ENCODE results near the gene MECP2.
"Not testable (repeated sequence)": the region's sequence is repeated elsewhere in the genome, so short reads cannot be mapped to it uniquely, and the experiment has no call there.

Gene MECP2

DNA sequence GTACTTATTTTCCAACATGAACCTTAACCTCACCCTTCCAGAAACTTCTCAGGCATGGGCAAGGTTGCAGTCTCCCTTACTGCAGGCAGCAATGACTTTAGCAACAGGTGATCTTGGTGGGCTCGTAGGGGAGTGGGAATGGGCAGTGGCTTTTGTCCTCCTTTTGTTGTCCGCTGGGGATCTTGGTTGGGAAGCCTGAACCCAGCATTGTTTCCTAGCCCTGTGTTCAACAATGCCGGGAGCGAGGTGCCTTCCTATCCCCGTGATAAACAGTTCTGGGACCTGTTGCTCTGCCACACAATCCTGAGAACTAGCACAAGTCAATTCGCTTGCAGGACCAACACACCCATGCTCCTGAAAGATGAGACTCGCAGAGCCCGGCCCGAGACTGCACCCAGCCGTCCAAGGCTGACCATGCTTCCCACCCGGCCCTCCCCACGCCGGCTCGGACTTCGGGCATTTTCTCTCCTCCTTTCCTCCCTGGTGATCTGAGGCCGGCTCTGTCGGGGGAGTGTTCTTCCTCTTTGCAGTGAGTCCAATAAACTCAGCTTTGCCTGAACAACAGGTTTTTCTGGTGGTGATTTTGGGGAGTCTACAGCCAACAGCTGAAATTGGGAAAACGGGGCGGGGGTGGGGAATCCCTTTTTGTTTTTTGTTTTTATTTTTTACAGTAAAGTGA is 98.0 kb downstream of the MECP2 start:
- DNase-seq (ENCODE audit: low read depth in 1 of 2, low spot score in 1 of 2) = no peak

DNA sequence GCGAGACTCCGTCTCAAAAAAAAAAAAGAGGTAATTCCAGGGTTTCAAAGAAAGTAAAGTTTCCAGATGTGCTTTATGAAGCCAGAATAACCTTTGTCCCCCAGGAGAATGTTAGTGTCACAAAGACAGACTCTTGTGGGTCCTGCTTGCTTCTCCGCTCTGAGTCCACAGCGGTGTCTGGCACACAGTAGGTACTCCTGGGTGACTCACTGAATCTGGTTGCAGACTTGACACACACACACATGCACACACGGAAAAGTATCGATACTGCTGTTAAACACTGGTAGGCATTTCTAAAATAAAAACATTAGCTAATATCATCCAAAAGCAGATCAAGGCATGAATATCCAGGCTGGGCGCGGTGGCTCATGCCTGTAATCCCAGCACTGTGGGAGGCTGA is 102.0 kb downstream of the MECP2 start:
- no peak for DNase-seq (ENCODE audit: low read depth in 1 of 2, low spot score in 1 of 2)

DNA sequence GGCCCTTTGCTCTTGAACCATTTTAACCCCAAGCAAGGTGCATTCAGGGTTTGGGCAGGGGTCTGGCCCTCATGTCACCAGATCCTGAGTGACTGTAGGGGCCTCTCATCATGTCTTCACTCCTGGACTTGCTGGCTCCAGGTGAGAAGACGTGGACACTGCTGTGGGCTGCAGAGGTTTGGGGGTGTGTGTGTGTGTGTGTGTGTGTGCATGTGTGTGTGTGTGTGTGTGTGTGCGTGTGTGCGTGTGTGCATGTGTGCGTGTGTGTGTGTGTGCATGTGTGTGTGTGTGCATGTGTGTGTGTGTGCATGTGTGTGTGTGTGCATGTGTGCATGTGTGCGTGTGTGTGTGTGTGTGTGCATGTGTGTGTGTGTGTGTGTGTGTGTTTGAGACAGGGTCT is 103.1 kb downstream of the MECP2 start:
- DNase-seq (ENCODE audit: low read depth in 1 of 2, low spot score in 1 of 2) = not testable (repeated sequence)

DNA sequence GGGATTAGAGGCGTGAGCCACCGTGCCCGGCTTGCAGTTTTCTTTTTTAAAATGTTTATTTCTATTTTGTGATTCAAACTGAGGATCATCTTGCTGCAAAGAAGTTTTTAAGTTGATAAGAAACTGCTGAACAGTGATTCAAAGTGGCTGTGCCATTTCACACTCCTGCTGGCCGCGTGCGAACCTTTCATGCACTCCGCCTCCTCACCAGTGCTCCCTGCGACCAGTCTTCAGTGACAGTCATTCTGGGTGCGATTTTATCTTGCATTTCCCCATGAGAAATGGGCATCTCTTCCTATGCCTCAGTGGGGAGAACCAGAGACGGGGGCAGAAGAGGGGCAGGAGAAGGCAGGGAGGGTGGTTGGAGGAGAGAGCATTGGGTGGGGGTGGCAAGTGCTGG is 103.5 kb downstream of the MECP2 start:
- no peak for DNase-seq (ENCODE audit: low read depth in 1 of 2, low spot score in 1 of 2)

DNA sequence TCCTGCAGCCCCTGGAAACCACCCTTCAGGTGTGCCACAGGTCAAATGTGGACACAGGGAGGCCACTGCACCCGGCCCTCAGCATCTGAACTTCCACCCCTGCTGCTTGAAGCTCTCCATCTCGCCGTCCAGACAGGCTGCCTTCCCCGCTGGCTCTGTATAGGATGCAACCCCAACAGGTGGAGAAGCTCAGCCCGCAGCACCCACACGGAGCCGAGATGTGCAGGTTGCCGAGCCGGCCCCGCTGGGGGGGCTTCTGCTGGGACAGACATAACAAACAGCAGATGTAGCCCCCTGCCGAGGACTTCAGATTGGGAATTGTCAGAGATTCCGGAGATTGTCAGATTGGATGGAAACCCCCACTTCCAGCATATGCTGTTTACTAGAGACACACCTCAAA is 104.4 kb downstream of the MECP2 start:
- DNase-seq (ENCODE audit: low read depth in 1 of 2, low spot score in 1 of 2) = no peak

DNA sequence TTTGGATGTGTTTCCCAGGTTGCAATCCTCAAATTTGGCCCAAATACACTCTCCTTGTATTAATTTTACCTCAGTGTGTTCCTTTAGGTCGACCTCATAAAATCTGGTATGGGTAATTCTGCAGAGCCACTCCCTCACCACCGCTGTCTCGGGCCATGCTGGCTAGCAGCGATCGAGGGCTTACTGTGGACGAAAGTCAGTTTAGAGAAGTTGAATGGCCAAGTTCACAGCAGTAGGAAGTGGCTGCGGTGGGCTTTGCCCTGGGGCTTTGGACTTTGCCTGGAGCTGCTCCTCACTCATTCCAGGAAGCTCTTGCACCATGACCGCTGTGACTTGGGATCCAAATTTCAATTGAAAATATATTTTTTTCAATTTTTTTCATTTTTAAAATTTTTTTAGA is 105.3 kb downstream of the MECP2 start:
- no peak for DNase-seq (ENCODE audit: low read depth in 1 of 2, low spot score in 1 of 2)

DNA sequence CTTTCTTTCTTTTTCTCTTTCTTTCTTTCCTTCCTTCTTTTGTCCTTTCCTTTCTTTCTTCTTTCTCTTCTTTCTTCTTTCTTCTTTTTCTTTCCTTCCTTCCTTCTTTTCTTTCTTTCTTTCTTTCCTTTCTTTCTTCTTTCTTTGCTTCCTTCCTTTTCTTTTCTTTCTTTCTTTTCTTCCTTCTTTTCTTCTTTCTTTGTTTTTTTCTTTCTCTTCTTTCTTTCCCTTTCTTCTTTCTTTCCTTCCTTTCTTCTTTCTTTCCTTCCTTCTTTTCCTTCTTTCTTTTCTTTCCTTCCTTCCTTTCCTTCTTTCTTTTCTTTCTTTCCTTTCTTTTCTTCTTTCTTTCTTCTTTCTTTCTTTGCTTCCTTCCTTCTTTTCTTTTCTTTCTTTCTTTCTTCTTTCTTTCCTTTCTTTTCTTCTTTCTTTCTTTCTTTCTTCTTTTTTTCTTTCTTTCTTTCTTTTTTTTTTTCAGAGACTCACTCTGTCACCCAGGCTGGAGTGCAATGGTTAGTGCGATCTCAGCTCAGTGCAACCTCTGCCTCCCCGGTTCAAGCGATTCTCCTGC is 106.4 kb downstream of the MECP2 start:
- DNase-seq (ENCODE audit: low read depth in 1 of 2, low spot score in 1 of 2) = no peak

DNA sequence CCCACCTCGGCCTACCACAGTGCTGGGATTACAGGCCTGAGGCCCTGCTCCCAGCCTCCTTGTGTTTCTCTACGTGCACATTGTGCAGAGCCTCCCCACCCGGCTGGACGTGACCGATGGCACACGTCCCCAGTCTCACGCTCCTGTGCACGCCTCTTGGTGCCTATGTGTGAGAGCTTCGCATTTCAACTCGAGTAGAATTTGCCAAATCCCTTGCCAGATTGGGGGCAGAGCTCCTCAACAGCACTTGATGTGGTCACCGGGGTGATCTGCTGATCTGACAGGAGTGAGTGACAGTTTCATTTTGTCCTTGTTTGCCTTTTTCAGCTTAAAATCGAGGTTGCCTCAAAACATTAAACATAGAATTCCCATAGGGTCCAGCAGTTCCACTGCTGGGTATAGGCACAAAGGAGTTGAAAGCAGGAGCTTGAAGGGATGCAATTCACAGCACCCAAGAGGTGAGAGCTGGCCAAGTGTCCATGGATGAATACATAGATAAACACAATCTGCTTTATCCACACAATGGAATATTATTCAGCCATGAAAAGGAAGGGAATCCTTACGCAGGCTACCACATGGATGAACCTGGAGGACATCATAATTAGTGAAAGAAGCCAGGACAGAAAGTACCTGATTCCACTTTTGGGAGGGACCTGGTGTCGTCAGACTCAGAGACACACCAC is 107.4 kb downstream of the MECP2 start:
- DNase-seq (ENCODE audit: low read depth in 1 of 2, low spot score in 1 of 2) = no peak

DNA sequence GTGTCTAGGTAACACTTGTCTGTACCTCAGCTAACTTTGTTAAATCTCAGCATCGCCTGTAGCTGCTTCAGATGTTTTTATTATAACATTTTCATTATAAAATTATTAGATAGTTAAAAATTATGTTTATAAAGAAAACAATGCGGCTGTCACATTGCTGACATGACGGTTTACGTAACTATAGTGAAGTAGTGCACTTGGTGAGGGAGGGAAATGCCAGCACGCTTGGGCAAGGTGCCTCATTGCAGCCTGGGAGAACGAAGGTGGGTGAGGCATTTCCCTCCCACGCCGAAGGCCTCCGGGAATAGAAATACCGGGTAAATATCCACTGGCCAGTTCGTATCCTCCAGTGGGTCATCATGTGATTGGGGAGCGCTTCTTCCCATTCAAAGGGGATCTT is 109.0 kb downstream of the MECP2 start:
- DNase-seq (ENCODE audit: low read depth in 1 of 2, low spot score in 1 of 2) = no peak

DNA sequence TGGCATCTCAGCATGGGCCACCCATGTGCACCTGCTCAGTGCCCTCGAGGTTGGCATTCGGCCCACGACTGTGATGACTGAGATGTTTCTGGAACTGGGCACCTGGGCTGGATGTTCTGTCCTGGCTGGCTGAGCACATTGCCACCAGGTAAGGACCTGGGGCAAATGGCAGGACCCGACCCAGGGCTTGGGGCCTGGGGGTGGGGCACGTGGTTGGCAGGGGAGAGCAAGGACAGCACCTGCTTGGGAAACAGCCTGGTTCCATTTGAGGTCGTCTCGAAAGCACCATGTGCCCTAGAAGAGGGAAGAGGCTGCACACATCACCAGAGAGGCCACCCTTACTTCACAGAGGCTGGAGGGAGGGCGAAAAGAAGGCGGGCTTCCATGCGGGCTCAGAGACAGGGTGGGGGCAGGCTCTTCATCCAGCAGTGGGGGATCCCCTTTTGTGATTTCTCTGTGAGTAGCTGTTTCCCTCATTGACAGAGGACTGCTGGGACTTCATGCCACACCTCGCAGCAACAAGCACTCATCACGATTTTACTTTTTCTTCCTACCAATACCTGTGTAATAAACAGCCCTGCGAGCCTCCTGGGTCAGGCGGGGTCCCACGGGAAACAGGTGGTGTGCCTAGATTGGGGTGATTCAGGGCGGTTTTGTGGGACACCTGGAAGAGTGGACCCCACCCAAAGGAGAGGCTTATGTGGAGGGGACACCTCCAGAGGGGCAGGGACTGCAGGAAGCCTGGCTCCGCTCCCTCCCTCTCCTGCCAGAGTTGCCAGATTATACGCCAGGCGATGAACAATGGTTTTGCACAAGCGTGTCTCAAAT is 113.0 kb downstream of the MECP2 start:
- peak in 1 of 2 donors; percentile 51 for DNase-seq (ENCODE audit: low read depth in 1 of 2, low spot score in 1 of 2)

DNA sequence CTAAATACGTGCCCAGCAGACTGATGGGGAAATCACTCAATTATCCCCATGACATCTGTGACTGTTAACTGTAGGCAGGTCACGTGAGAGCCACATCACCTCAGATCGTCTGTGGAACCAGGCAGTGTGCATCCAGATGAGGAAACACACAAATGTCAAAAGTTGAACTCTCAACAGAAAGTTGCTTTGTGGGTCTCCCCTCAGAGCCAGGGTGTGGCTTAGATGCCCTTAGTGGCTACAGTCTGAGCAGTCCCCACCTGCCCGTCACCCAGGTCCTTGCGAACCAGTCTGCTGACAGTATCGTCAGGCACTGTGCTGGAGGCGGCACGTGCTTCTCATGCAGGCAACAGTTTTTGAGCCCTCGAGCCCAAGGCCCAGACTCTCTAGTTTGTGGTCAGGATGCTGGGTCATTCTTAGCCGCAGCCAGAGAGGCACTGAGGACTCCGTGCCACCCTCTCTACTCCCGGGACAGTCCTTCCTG is 114.2 kb downstream of the MECP2 start:
- DNase-seq (ENCODE audit: low read depth in 1 of 2, low spot score in 1 of 2) = no peak

DNA sequence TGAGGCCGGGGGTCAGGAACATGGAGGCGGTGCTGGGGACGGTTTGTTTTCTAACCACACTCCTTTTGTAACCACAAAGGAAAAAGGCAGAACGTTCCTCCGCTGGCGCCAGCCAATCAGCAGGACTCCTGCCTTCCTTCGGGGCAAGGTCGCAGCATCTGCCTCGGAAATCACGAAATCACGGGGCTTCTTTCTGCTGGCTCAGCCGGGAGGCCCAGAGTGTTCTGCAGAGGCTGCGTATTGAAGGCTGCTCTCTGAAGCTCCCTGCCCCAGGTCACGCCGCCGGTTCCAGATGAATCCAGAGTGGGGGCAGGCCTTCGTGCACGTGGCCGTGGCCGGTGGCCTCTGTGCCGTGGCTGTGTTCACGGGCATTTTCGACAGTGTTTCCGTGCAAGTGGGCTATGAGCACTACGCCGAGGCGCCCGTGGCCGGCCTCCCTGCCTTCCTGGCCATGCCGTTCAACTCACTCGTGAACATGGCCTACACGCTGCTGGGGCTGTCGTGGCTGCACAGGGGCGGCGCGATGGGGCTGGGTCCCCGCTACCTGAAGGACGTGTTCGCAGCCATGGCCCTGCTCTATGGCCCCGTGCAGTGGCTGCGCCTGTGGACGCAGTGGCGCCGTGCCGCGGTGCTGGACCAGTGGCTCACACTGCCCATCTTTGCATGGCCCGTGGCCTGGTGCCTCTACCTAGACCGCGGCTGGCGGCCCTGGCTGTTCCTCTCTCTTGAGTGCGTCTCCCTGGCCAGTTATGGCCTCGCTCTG is 115.6 kb downstream of the MECP2 start:
- peak in 1 of 2 donors; percentile 43 for DNase-seq (ENCODE audit: low read depth in 1 of 2, low spot score in 1 of 2)

DNA sequence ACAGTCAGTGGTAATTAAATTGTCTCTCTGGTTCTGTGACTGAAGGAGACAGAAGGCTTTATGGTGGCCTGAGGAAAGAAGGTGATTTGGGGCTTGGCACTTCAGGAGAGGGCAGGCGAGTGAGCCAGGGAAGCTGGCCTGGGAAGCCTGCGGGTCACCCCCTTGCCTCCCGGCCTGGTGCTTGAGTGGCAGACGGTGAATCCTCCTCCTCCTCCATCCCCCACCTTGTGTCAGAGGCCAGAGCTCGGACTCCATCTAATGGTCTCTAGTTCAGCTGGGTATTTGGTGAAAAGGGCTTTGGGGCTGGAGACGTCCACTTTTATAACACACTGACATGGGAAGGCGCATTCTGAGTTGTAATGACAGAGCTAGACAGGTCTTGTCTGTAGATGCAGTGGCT is 116.3 kb downstream of the MECP2 start:
- DNase-seq (ENCODE audit: low read depth in 1 of 2, low spot score in 1 of 2) = no peak

DNA sequence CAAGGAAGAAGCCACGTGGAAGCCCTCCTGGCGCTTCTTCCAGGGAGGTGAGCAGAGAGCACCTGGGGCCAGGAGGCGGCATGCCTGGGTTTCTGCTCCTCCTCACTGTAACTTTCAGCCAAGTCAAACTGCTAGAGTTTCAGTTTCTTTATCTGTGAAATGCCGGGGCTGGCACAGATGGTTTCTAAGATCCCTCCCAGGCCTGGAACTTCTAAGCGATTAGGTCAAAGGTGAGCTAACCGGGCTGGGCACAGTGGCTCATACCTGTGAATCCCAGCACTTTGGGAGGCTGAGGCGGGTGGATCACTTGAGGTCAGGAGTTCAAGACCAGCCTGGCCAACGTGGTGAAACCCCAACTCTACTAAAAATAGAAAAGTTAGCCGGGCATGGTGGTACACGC is 117.1 kb downstream of the MECP2 start:
- not testable (repeated sequence) for DNase-seq (ENCODE audit: low read depth in 1 of 2, low spot score in 1 of 2)

DNA sequence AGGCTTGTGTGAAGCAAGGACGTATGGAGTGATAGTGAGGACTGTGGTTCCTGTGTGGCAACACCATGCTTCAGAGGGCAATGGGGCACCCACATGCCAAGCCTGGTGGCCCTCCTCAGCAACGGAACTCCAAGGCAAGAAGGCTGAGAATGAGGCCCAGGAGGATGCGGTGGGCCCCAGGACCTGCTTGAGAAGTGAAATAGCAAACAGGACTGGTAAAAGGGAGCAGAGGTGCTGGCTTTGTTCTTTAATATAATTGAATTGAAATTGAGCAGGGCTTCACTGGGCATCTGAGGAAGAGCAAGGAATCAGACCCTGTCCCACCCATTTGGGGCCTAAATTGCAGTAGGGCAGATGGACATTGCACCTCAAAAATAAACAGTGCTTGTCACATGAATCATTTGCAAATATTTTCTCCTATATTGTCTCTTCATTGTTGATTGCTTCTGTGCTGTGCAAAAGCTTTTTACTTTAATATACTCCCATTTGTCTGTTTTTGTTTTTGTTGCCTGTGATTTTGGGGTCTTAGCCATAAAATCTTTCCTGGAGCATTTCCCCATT is 122.7 kb downstream of the MECP2 start:
- no peak for DNase-seq (ENCODE audit: low read depth in 1 of 2, low spot score in 1 of 2)

DNA sequence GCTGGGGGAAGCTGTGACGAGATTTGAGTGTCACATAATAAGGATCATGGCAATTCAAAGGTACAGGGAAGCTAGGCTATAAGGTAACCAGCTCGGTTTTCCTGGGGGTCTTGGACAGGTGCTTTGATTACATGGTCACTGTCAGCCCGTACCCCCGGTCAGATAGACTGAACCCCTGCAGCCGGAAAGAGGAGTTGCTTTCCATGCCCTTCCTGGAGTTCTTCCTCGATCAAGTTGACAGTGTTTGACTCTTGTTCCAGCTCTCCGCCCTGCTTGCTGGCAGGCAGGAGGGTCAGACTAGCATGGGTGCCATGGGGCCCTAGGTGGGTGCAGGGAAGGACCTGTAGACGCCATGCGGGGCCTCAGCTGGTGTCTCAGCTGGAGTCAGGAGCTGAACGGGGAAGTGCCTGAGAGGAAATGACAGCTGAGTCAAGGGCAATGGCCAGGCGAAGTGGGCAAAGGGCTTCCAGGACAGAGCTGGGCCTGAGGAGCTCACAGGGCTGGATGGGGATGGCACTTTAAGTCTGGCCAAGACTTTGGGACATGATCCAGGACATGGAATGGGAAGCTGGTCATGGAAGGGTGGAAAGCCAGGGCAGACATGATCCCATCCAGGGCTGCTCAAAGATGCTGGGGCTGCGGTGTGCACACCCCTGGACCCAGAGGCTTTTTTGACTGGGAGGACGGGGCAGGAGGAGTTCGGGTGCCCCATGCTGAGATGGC is 123.4 kb downstream of the MECP2 start:
- DNase-seq (ENCODE audit: low read depth in 1 of 2, low spot score in 1 of 2) = no peak

DNA sequence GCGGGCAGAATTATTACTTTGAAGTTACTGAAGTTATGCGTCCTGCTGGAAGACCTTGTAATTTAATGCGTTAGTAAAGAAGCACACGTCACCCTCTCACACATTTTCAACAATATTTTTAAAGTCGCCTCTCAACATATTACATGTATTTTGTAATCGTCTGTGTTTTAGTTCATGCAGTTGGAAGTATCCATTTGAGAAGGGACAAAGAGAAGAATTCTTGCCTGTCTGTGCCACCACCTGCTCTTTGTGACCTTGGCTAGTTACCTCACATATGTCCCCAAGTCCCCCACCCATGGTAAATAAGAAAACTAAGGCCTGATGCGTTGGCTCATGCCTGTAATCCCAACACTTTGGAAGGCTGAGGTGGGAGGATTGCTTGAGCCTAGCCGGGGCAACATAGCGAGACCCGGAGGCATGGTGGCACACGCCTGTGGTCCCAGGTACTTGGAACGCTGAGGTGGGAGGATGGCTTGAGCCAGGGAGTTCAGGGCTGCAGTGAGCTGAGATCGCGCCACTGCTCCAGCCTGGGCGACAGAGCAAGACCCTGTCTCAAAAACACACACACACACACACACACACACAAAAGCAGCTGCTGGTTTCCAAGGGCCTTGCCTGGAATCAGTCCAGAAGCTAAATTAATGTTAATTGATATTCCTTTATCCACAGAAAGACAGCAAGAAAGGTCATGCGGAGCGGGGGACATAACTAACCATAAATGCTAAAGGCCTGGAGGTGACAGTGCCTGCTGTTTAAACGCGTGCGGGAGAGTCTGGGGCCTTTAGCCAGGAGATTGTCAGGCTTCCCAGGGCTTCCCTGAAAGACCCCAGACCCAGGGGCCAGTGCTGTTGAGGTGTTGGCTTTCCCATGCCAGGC is 124.2 kb downstream of the MECP2 start:
- DNase-seq (ENCODE audit: low read depth in 1 of 2, low spot score in 1 of 2) = no peak

DNA sequence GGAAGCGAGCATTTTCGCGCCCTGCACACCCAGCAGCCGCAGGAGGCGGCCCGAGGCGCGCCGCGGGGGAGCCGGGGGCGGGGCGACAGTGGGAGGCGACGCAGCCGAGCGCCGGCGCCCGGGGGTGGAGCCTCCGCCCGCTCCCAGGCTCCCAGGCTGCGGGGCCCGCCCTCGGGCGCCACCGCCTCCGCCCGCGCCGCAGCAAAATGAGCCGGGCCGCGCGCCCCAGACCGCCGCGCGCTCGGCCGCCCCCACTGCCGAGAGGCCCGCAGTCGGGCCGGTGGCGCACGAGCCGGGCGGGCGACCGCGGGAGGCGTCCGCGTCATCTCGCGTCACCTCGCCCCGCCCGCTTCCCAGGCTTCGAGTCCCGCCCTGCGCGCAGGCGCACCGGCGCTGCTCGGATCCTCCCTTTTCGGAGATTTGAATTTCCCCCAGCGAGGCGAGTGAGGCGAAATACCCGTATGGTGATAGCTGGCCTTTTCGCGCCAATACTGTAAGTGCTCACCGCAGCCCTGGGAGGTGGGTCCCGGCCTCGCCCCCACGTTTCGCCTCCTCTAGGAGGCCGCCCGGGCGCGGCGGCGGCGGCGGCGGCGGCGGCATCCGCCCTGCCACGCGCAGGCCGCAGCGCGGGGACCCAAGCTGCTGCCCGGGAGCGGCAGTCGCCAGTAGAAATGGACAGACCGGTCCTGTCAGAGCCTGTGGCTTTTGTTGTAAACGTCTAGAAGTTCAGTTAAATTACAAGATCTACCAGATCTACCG is 125.0 kb downstream of the MECP2 start, which contains the start of gene TMEM187:
TSS of gene TMEM187 (plus strand) at position 387 of the 759 bp plus-strand sequence. CDS start 9,309 bp downstream, outside the sequence.
- peak; percentile 66 to 84 for DNase-seq (ENCODE audit: low read depth in 1 of 2, low spot score in 1 of 2)

Measured in activated CD4-positive, alpha-beta T cell treated with anti-CD3 and anti-CD28 coated beads, Interleukin-2, amount 50 U/mL, for 24 hours (primary cell).